Activated CD4-positive, alpha-beta T cell treated with anti-CD3 and anti-CD28 coated beads, Interleukin-2, amount 50 U/mL, for 24 hours (primary cell): ENCODE results near the gene USP22.

Experiments used
- DNase-seq, 2 donors: peaks; one replicate each; pipeline ENCODE4 v3.0.0-alpha.2; 2020; ENCODE audit warnings: low read depth in 1 of 2, low spot score in 1 of 2

Gene USP22

GRCh38 chr17:21021208-21021803 lies 21.5 kb downstream of the USP22 start:
- no peak for DNase-seq

DNA sequence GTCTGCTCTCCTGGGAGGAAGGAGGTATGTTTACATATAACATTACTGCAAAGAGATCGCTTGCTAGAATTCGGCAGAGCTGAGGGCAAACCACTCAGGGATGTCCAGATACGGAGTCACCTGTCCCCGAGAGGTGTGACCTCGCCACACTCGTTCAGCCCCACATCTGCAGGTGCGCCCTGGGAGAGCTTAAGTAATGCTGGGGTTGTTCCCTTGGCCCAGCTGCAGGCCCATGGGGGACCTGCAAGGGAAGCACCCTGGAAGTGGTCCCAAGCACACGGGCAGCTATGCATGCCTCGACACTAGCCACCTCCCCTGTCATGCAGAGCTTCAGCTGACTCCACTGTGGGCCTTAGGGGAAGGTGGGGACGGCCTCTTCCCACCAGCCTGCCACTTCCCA lies 22.2 kb downstream of the USP22 start:
- DNase-seq, result no peak

- DNase-seq, result no peak
Measured at GRCh38 chr17:21019976-21020586, 22.7 kb downstream of the USP22 start.

- no peak for DNase-seq
Measured at GRCh38 chr17:21018894-21019293, 23.9 kb downstream of the USP22 start.

GRCh38 chr17:21017861-21018260 lies 24.9 kb downstream of the USP22 start:
- no peak for DNase-seq

DNA sequence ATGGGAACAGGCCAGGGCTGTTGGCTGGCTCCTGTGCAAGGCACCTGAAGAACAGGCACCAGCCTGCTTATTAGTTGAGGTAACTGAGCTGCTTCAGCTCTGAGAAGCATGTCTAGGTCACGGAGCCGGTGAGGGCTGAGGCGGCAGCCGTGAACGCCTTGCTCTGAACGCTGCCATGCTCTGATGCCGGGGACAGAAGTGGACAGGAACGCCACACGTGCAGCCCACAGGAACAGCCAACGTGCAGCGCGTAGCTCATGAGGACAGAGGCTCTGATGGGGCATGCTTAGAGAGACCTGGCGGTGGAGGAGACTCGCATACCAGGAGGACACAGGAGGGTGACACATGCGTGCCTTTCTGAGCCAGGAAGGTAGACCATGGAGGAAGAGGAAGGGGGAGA lies 25.6 kb downstream of the USP22 start:
- DNase-seq, result no peak

- no peak for DNase-seq
Measured at GRCh38 chr17:21016826-21017225, 26.0 kb downstream of the USP22 start.

DNA sequence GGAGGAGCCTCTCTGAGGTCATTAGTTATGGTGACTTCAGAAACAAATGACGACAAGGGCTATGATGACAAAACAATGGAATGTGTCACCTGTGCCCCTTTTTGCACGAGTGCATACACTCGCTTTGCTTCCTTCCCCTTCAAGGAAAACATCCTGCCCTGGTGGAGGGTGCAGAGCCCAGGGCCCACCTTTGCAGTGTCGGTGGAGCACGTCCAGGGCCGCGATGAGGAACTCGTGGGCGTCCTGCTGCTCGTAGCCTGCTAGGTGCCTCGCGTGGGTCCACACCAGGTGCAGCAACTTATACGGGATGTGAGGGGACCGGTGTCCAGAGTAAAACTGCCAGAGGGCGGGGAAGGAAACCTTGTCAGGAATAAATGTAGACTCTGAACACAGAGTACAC lies 27.2 kb downstream of the USP22 start:
- DNase-seq, result no peak

- no peak for DNase-seq
Measured at GRCh38 chr17:21014498-21014897, 28.3 kb downstream of the USP22 start.

- DNase-seq, result no peak
Measured at GRCh38 chr17:21013983-21014382, 28.8 kb downstream of the USP22 start.

DNA sequence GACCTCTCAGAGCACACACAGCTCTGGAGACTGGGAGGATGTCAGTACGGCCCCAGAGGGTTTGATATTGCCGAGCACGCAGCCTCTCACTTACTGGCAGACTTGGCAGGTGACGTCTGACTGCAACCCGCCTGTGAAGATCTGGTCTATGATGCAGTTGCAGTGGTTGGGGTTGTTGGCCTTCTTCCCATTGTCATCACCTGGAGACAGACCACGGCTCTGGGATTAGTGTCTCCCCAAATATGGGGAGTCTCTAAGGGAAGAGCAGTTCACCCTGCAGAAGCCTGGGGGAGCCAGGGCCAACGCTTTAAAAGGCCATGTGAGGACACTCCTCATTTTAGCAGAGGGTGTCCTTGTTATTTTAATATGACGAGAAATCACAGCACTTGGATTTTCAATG lies 30.1 kb downstream of the USP22 start:
- DNase-seq, result no peak

DNA sequence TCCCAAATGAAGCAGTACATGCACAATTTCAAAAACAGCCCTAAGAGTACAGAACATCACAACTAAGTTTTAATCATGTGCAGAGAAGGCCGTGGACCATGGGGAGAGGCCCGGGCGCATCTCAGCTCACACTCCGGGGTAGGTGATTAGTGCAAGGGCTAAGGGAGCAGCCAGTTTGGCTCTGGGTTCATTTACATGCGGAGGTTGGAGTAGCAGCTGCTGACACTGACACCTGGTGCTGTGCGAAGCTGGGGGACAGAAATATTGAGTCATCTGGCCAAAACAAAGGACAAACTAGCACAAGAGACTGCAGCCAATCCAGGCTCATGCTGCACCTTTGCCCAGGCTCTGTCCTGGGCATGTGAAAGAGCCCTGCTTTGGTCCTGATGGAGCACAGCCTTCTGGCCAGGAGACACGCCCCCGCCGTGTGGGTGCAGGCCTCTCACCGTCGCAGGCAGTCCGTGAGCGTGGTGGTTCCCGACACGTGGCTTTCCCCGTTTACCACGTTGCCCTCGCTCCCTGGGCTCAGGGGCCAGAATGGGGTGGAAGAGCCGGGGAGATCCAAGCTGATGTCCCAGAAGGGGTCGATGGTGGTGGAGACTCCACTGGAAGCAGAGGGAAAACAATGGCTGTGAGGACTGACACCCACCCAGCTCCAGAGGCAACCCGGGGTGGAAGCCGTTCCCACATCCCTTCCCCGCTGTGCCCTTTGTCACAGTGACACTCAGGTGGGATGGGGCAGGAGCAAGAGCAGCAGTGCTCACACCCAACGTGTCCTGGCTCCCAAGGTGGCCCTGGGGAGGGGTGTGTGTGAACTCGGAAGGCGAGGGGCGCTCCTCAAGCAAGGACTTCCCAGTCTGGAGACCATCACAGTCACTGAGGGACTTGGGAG lies 31.9 kb downstream of the USP22 start:
- DNase-seq, result no peak

DNA sequence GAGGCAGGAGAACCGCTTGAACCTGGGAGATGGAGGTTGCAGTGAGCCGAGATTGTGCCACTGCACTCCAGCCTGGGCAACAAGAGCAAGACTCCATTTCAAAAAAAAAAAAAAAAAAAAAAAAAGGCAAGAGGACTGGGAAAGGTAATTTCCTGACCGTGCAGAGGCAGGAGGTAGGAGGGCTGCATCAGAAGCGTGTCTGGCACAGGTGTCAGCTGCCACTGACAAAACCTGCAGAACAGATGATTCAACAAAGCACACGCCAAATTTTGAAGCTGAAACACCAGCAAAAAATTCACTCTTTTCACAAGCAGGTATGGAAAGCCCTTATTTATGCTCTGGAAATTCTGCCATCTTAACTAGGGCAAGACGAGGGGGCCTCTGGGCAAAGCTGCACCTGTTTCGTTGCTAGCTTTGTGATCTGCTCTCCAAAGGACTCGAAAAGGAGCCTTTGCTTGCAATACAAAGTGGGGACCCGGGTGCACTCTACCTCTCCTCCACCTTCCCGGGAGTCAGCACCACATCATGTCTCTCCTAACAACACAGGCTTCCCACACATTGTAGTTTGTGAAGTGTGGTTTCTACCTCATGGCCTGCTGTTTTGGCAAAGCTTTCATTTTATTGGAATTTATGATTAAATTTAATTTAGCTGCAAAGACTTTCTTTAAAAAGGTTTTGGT lies 33.7 kb downstream of the USP22 start:
- DNase-seq, result no peak

DNA sequence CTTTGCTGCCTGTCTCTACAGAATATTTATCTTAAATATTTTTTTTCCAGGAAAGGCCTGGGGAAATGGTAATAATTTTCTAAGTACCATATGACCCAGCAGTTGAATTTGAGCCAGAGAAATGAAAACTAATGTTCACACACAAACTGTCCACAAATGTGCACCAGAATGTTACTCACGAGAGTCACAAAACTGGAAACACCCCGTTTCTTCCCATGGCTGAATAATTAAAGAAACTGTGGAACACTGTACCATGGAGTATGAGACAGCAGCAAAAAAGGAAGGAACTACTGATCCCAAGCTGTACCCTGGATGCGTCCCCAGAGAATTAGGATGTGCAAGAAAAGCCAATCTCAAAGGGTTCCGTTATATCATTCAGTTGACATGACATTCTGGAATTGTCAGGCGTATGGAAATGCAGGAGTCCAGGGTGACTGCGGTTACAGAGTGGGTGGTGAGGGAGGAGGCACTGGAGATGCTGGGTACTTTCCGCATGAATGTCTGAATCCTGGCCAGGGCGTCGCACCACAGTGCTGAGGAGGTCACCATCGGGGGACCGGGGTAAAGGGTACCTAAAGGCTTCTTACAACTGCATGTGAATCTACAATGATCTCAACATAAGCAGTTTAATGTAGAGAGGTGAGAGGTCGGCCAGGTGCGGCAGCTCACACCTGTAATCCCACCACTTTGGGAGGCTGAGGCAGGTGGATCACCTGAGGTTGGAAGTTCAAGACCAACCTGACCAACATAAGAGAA lies 34.5 kb downstream of the USP22 start:
- no peak for DNase-seq

GRCh38 chr17:21007646-21008045 lies 35.2 kb downstream of the USP22 start:
- no peak for DNase-seq

- DNase-seq, result no peak
Measured at GRCh38 chr17:21005803-21006202, 37.0 kb downstream of the USP22 start.

- no peak for DNase-seq
Measured at GRCh38 chr17:21005367-21005766, 37.4 kb downstream of the USP22 start.

- DNase-seq, result no peak
Measured at GRCh38 chr17:21004016-21004930, 38.5 kb downstream of the USP22 start.

GRCh38 chr17:21003007-21003621 lies 39.7 kb downstream of the USP22 start:
- DNase-seq, result no peak
